H9 (cell line): ENCODE measurements around the gene PDE2A. TPM values are rescaled to one million over a fixed set of nuclear protein-coding genes. Genes with fewer than 3 reads are reported as not detected.

Source experiments
- DNase-seq: peaks from one replicate; pipeline ENCODE4 v3.0.0-alpha.2; 2017
- H2AFZ ChIP-seq: one replicate; pipeline ENCODE4 v1.6.1; 2013; ENCODE audit warnings: mild to moderate bottlenecking, low read length, control low read depth, moderate library complexity
- H2AK5ac ChIP-seq: 2 replicates; pipeline ENCODE4 v1.6.1; 2013; ENCODE audit warnings: low read length, control low read depth, mixed read lengths; ENCODE audit not compliant: insufficient read length
- H2BK120ac ChIP-seq: one replicate; pipeline ENCODE4 v1.6.1; 2013; ENCODE audit warnings: low read depth, mild to moderate bottlenecking, low read length, control low read depth, inconsistent platforms; ENCODE audit not compliant: poor library complexity, severe bottlenecking
- H2BK12ac ChIP-seq: 2 replicates; pipeline ENCODE4 v1.6.1; 2013; ENCODE audit warnings: low read length, control low read depth, mixed read lengths, low read depth; ENCODE audit not compliant: insufficient read length
- H2BK15ac ChIP-seq: 2 replicates; pipeline ENCODE4 v1.6.1; 2013; ENCODE audit warnings: low read depth, low read length, control low read depth
- H2BK20ac ChIP-seq: one replicate; pipeline ENCODE4 v1.6.1; 2013; ENCODE audit warnings: low read depth, mild to moderate bottlenecking, low read length, control low read depth, inconsistent platforms; ENCODE audit not compliant: poor library complexity, severe bottlenecking
- H2BK5ac ChIP-seq: 2 replicates; pipeline ENCODE4 v1.6.1; 2013; ENCODE audit warnings: low read length, control low read depth, mixed read lengths; ENCODE audit not compliant: insufficient read length
- H3K14ac ChIP-seq: 2 replicates; pipeline ENCODE4 v1.6.1; 2013; ENCODE audit warnings: low read length, control low read depth; ENCODE audit not compliant: insufficient read depth
- H3K18ac ChIP-seq: 2 replicates; pipeline ENCODE4 v1.6.1; 2013; ENCODE audit warnings: low read depth, mild to moderate bottlenecking, mixed read lengths, low read length, control low read depth; ENCODE audit not compliant: insufficient read length
- H3K23ac ChIP-seq: 2 replicates; pipeline ENCODE4 v1.6.1; 2013; ENCODE audit warnings: low read length, control low read depth, mixed read lengths, low read depth; ENCODE audit not compliant: insufficient read length
- H3K23me2 ChIP-seq: 2 replicates; pipeline ENCODE4 v1.6.1; 2013; ENCODE audit warnings: low read depth, mild to moderate bottlenecking, mixed read lengths, low read length, control low read depth; ENCODE audit not compliant: insufficient read length, poor library complexity, severe bottlenecking
- H3K27ac ChIP-seq: 2 replicates; pipeline ENCODE4 v1.5.1; 2013; ENCODE audit warnings: low read length, control low read depth, mixed read lengths, low read depth; ENCODE audit not compliant: insufficient read length
- H3K27me3 ChIP-seq: 2 replicates; pipeline ENCODE4 v1.6.1; 2013; ENCODE audit warnings: low read length, control low read depth, inconsistent platforms; ENCODE audit not compliant: insufficient read depth
- H3K4ac ChIP-seq: 2 replicates; pipeline ENCODE4 v1.6.1; 2013; ENCODE audit warnings: low read depth, mild to moderate bottlenecking, control low read depth, inconsistent platforms, low read length, moderate library complexity
- H3K4me1 ChIP-seq: 2 replicates; pipeline ENCODE4 v1.6.1; 2013; ENCODE audit warnings: low read length, control low read depth, inconsistent platforms; ENCODE audit not compliant: insufficient read depth
- H3K4me2 ChIP-seq: 2 replicates; pipeline ENCODE4 v1.6.1; 2013; ENCODE audit warnings: low read length, control low read depth, mixed read lengths; ENCODE audit not compliant: insufficient read length, insufficient read depth
- H3K56ac ChIP-seq: 2 replicates; pipeline ENCODE4 v1.6.1; 2013; ENCODE audit warnings: low read depth, mild to moderate bottlenecking, mixed read lengths, low read length, control low read depth; ENCODE audit not compliant: insufficient read length
- H3K79me1 ChIP-seq: 2 replicates; pipeline ENCODE4 v1.6.1; 2013; ENCODE audit warnings: low read depth, mild to moderate bottlenecking, moderate library complexity, low read length, control low read depth, inconsistent platforms; ENCODE audit not compliant: insufficient read depth, poor library complexity, severe bottlenecking
- H3K79me2 ChIP-seq: 2 replicates; pipeline ENCODE4 v1.6.1; 2013; ENCODE audit warnings: low read length, control low read depth, inconsistent platforms; ENCODE audit not compliant: insufficient read depth
- H3K9ac ChIP-seq: 2 replicates; pipeline ENCODE4 v1.6.1; 2013; ENCODE audit warnings: low read length, control low read depth, mixed read lengths; ENCODE audit not compliant: insufficient read length; ENCODE audit errors: extremely low read depth
- H3K9me3 ChIP-seq: one replicate; pipeline ENCODE4 v1.6.1; 2013; ENCODE audit warnings: low read depth, low read length, inconsistent platforms; ENCODE audit not compliant: control insufficient read depth
- H3T11ph ChIP-seq: one replicate; pipeline ENCODE4 v1.6.1; 2013; ENCODE audit warnings: mild to moderate bottlenecking, low read length, control low read depth, inconsistent platforms
- H4K20me1 ChIP-seq: one replicate; pipeline ENCODE4 v1.6.1; 2013; ENCODE audit not compliant: control insufficient read depth, insufficient read length, insufficient read depth
- H4K5ac ChIP-seq: 2 replicates; pipeline ENCODE4 v1.6.1; 2013; ENCODE audit warnings: low read depth, mild to moderate bottlenecking, mixed read lengths, low read length, control low read depth; ENCODE audit not compliant: insufficient read length
- H4K8ac ChIP-seq: replicated peaks from 2 replicates; pipeline ENCODE4 v1.6.1; 2013; ENCODE audit warnings: low read length, control low read depth, mixed read lengths, low read depth; ENCODE audit not compliant: insufficient read length
- H4K91ac ChIP-seq: 2 replicates; pipeline ENCODE4 v1.6.1; 2013; ENCODE audit warnings: low read depth, mild to moderate bottlenecking, moderate library complexity, mixed read lengths, low read length, control low read depth; ENCODE audit not compliant: insufficient read length
- H3K27ac Mint-ChIP-seq, 3 experiments: 2 replicates in 2 of 3; 3 replicates in 1 of 3; pipeline ENCODE4 v1.8.0; 2020 to 2021; ENCODE audit warnings: mixed read lengths in 3 of 3, mild to moderate bottlenecking in 1 of 3, moderate library complexity in 1 of 3
- H3K27me3 Mint-ChIP-seq: 2 replicates; pipeline ENCODE4 v1.8.0; 2021; ENCODE audit warnings: low read depth, mild to moderate bottlenecking, moderate library complexity, mixed read lengths
- H3K36me3 Mint-ChIP-seq, 3 experiments: 2 replicates in 2 of 3; 3 replicates in 1 of 3; pipeline ENCODE4 v1.8.0; 2020 to 2021; ENCODE audit warnings: low read depth in 3 of 3, mixed read lengths in 3 of 3; ENCODE audit not compliant: insufficient read depth in 1 of 3
- H3K4me1 Mint-ChIP-seq, 2 experiments: 2 replicates each; pipeline ENCODE4 v1.8.0; 2020; ENCODE audit warnings: mixed read lengths in 2 of 2
- H3K4me3 Mint-ChIP-seq, 2 experiments: 2 replicates in 1 of 2; 3 replicates in 1 of 2; pipeline ENCODE4 v1.8.0; 2020 to 2021; ENCODE audit warnings: mild to moderate bottlenecking in 2 of 2, mixed read lengths in 2 of 2, moderate library complexity in 1 of 2
- H3K9me3 Mint-ChIP-seq, 2 experiments: 2 replicates in 1 of 2; 3 replicates in 1 of 2; pipeline ENCODE4 v1.8.0; 2020; ENCODE audit warnings: mild to moderate bottlenecking in 2 of 2, mixed read lengths in 2 of 2, moderate library complexity in 1 of 2
- WGBS: extraction: QIAGEN DNeasy Blood & Tissue Kit; methylation state at CpG from one replicate; pipeline ENCODE4 v1.1.7; 2013; ENCODE audit warnings: missing lambda C conversion rate, low lambda C conversion rate, mixed read lengths; ENCODE audit not compliant: insufficient read length; ENCODE audit errors: extremely low coverage; 5-methylcytosine and 5-hydroxymethylcytosine counted together
- total RNA-seq: library from RNA; stranded (reverse); gene quantifications from 2 replicates; pipeline ENCODE4 v1.2.1, GENCODE V29; 2021
- TF ChIP-seq, protein P1 (sequence below): fragments of 200-600 bp; sonication (generic); conservative IDR thresholded peaks from 3 replicates; pipeline ENCODE4 v1.8.0; 2021; ENCODE audit warnings: antibody characterized with exemption, mild to moderate bottlenecking

The PDE2A gene
- total RNA-seq, 1 experiment from 2014 or later = 3.4 TPM

GRCh38 chr11:72573855-72574445, 100.3 kb downstream of the PDE2A start:
- H2BK15ac ChIP-seq = no peak overlapping the region
- no peaks in the 10 kb centered on the region for H3K79me2 ChIP-seq
- H3K56ac ChIP-seq = no peak overlapping the region
- no peaks in the 10 kb centered on the region for H3K23me2 ChIP-seq
- H3K27ac ChIP-seq = no peak overlapping the region
- H2BK5ac ChIP-seq = no peak overlapping the region
- H2AFZ ChIP-seq = no peak overlapping the region
- H3K4me1 Mint-ChIP-seq = peaks cover 4 to 15% of the 10 kb centered on the region in 2 experiments; a peak in 3 of 4 replicates
- H3K9me3 Mint-ChIP-seq = no peaks in the 10 kb centered on the region
- H3K9me3 ChIP-seq = no peaks in the 10 kb centered on the region
- H3K4ac ChIP-seq = no peak overlapping the region
- no peaks in the 10 kb centered on the region for H3K4me1 ChIP-seq
- peak overlapping the region in 1 of 3 experiments; percentile 62; a peak in 2 of 7 replicates for H3K27ac Mint-ChIP-seq
- H4K91ac ChIP-seq = no peak overlapping the region
- no peak for DNase-seq
- H3K4me3 Mint-ChIP-seq = no peak overlapping the region
- H2AK5ac ChIP-seq = no peak overlapping the region
- no peak overlapping the region for H2BK120ac ChIP-seq
- H4K5ac ChIP-seq = no peak overlapping the region
- no peak overlapping the region for H3T11ph ChIP-seq
- WGBS = no CpG with 5 or more reads among the region's 2 CpGs
- no peak overlapping the region for H3K14ac ChIP-seq
- peaks cover 24% of the 10 kb centered on the region for H3K27me3 Mint-ChIP-seq
- no peak overlapping the region for H4K8ac ChIP-seq
- H3K4me2 ChIP-seq = no peak overlapping the region
- no peak overlapping the region for H3K18ac ChIP-seq
- no peaks in the 10 kb centered on the region for H3K36me3 Mint-ChIP-seq
- H4K20me1 ChIP-seq = no peaks in the 10 kb centered on the region
- H2BK12ac ChIP-seq = no peak overlapping the region
- H3K9ac ChIP-seq = no peak overlapping the region
- no peaks in the 10 kb centered on the region for H3K27me3 ChIP-seq
- H3K79me1 ChIP-seq = no peaks in the 10 kb centered on the region
- TF ChIP-seq, protein P1, sequence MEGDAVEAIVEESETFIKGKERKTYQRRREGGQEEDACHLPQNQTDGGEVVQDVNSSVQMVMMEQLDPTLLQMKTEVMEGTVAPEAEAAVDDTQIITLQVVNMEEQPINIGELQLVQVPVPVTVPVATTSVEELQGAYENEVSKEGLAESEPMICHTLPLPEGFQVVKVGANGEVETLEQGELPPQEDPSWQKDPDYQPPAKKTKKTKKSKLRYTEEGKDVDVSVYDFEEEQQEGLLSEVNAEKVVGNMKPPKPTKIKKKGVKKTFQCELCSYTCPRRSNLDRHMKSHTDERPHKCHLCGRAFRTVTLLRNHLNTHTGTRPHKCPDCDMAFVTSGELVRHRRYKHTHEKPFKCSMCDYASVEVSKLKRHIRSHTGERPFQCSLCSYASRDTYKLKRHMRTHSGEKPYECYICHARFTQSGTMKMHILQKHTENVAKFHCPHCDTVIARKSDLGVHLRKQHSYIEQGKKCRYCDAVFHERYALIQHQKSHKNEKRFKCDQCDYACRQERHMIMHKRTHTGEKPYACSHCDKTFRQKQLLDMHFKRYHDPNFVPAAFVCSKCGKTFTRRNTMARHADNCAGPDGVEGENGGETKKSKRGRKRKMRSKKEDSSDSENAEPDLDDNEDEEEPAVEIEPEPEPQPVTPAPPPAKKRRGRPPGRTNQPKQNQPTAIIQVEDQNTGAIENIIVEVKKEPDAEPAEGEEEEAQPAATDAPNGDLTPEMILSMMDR = no peak
- H2BK20ac ChIP-seq = no peak overlapping the region
- no peak overlapping the region for H3K23ac ChIP-seq
